GM12873 (cell line): ENCODE measurements around the gene MRTFA.

Experiments used
- CTCF ChIP-seq: IDR thresholded peaks from 2 replicates; pipeline ENCODE4 v1.5.1; 2012; ENCODE audit warnings: low read depth, mild to moderate bottlenecking, moderate library complexity, low read length, control low read depth; ENCODE audit not compliant: insufficient read depth; ENCODE audit errors: missing control alignments

The MRTFA gene

GRCh38 chr22:40547729-40548143 lies 88.8 kb downstream of the MRTFA start:
- no peak for TF ChIP-seq CTCF

- no peak for TF ChIP-seq CTCF
Measured at GRCh38 chr22:40544758-40545157, 91.8 kb downstream of the MRTFA start.

GRCh38 chr22:40542821-40543540 lies 93.5 kb downstream of the MRTFA start:
- no peak for TF ChIP-seq CTCF

- no peak for TF ChIP-seq CTCF
Measured at GRCh38 chr22:40541300-40541699, 95.2 kb downstream of the MRTFA start.

- TF ChIP-seq CTCF = no peak
Measured at GRCh38 chr22:40540265-40540664, 96.3 kb downstream of the MRTFA start.

GRCh38 chr22:40535642-40536041 lies 100.9 kb downstream of the MRTFA start:
- no peak for TF ChIP-seq CTCF

- TF ChIP-seq CTCF = no peak
Measured at GRCh38 chr22:40535189-40535512, 101.4 kb downstream of the MRTFA start.
